Measurements from ENCODE around the gene LXN.
"Not testable (repeated sequence)": the region's sequence is repeated elsewhere in the genome, so short reads cannot be mapped to it uniquely, and the experiment has no call there.

LXN gene

GRCh38 chr3:158672215-158673176, at the start of gene LXN:
Gene LXN, minus strand, starts transcription at chr3:158672648. Its CDS starts 170 bp downstream, at chr3:158672478.
- DNase-seq = peak; percentile 83

- DNase-seq = no peak
Measured at GRCh38 chr3:158722108-158722507, 49.7 kb upstream of the LXN start.

- DNase-seq = peak; percentile 90
Measured at GRCh38 chr3:158718490-158719170, 46.2 kb upstream of the LXN start.

- DNase-seq = no peak
Measured at GRCh38 chr3:158717576-158717975, 45.1 kb upstream of the LXN start.

GRCh38 chr3:158713094-158713499, 40.6 kb upstream of the LXN start:
- DNase-seq = peak; percentile 57

GRCh38 chr3:158712443-158712842, 40.0 kb upstream of the LXN start:
- DNase-seq = no peak

- peak; percentile 95 for DNase-seq
Measured at GRCh38 chr3:158711886-158712285, 39.4 kb upstream of the LXN start.

- no peak for DNase-seq
Measured at GRCh38 chr3:158710601-158711000, 38.2 kb upstream of the LXN start.

- peak; percentile 100 for DNase-seq
Measured at GRCh38 chr3:158709666-158710083, 37.2 kb upstream of the LXN start.

GRCh38 chr3:158703566-158703965, 31.1 kb upstream of the LXN start:
- DNase-seq = no peak

GRCh38 chr3:158702815-158703481, 30.5 kb upstream of the LXN start:
- peak; percentile 82 for DNase-seq

- peak; percentile 57 for DNase-seq
Measured at GRCh38 chr3:158701420-158702065, 29.1 kb upstream of the LXN start.

- no peak for DNase-seq
Measured at GRCh38 chr3:158700559-158700958, 28.1 kb upstream of the LXN start.

GRCh38 chr3:158696618-158697017, 24.2 kb upstream of the LXN start:
- DNase-seq = peak; percentile 52

- DNase-seq = not testable (repeated sequence)
Measured at GRCh38 chr3:158693866-158694456, 21.5 kb upstream of the LXN start.

- peak; percentile 29 for DNase-seq
Measured at GRCh38 chr3:158685159-158685558, 12.7 kb upstream of the LXN start.

- DNase-seq = peak; percentile 80
Measured at GRCh38 chr3:158683230-158683962, 10.9 kb upstream of the LXN start.

- no peak for DNase-seq
Measured at GRCh38 chr3:158680861-158681260, 8.4 kb upstream of the LXN start.

- peak; percentile 35 for DNase-seq
Measured at GRCh38 chr3:158679547-158680000, 7.1 kb upstream of the LXN start.

GRCh38 chr3:158678687-158679086, 6.2 kb upstream of the LXN start:
- no peak for DNase-seq

- DNase-seq = no peak
Measured at GRCh38 chr3:158671821-158672214, 630 bp downstream of the LXN start.

GRCh38 chr3:158668506-158668905, 3.9 kb downstream of the LXN start:
- no peak for DNase-seq

All from fibroblast of skin of right quadriceps (primary cell).